ENCODE measurements around the gene R3HDML.
A peak's percentile ranks its signal among the peaks of the same experiment; 100 is the strongest.
"Not testable (repeated sequence)": the region's sequence is repeated elsewhere in the genome, so short reads cannot be mapped to it uniquely, and the experiment has no call there.

The R3HDML gene, protein sequence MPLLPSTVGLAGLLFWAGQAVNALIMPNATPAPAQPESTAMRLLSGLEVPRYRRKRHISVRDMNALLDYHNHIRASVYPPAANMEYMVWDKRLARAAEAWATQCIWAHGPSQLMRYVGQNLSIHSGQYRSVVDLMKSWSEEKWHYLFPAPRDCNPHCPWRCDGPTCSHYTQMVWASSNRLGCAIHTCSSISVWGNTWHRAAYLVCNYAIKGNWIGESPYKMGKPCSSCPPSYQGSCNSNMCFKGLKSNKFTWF

DNA sequence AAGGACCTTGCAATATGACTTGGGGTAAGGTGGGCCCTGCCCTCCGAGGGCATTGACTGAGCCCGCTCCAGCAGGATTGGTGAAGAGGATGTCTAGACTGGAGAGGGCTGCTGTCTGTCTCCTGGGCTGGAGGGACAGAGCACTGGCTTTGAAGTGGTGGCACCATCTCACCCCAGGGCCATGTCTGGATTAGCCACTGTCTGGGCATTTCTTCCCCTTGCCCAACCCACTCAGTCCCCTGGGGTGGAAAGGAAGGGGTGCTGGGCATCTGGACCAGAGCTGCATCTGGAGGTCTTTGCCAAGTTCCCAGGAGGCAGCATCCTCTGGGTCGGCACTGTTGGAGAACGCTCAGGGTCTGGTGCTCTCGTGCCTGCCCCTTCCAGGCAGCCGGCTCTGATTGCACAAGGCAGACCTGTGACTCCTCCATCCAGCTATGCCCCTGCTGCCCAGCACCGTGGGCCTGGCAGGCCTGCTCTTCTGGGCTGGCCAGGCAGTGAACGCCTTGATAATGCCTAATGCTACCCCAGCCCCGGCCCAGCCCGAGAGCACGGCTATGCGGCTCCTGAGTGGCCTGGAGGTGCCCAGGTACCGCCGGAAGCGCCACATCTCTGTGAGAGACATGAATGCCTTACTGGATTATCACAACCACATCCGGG, at the start of gene R3HDML:
R3HDML (plus strand) TSS at position 319 of the 656 bp plus-strand sequence; CDS start at position 434, 115 bp downstream.
- DNase-seq, result no peak

GRCh38 chr20:44287272-44288097, 49.4 kb upstream of the R3HDML start:
- DNase-seq, result no peak

GRCh38 chr20:44288252-44288651, 48.6 kb upstream of the R3HDML start:
- no peak for DNase-seq

- DNase-seq, result no peak
Measured at GRCh38 chr20:44291754-44292153, 45.1 kb upstream of the R3HDML start.

DNA sequence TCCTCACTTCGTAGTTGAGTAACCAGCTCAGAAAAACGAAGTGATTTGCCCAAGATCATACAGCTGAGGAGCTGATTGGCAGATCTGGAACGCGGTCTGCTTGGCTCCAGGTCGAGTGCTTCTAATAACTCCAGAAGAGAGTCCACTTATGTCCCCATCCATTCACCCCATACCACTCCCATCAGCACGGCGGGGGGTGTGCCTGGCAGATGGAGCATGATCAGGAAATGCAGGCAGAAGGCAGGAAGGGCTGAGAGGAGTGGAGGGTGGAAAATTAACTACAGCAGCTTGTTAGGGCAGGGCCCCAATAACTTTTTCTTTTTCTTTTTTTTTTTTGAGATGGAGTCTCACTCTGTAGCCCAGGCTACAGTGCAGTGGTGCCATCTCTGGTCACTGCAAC, 40.8 kb upstream of the R3HDML start:
- no peak for DNase-seq

DNA sequence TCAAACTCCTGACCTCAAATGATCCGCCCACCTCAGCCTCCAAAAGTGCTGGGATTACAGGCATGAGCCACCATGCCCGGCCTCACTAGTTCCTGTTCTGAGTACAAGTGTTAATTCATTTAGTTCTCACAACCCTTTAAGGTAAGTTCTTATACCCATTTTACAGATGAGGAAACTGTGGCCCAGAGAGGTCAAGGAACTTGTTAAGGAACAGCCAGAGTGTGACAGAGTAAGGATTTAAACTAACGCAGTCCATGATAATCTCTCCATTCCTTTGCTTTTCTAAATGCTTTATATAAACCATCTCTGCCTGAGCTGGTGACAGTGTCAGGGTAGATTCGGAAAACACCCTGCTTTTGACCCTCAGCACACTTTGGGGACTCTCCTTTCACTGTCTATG, 39.1 kb upstream of the R3HDML start:
- DNase-seq, result no peak

DNA sequence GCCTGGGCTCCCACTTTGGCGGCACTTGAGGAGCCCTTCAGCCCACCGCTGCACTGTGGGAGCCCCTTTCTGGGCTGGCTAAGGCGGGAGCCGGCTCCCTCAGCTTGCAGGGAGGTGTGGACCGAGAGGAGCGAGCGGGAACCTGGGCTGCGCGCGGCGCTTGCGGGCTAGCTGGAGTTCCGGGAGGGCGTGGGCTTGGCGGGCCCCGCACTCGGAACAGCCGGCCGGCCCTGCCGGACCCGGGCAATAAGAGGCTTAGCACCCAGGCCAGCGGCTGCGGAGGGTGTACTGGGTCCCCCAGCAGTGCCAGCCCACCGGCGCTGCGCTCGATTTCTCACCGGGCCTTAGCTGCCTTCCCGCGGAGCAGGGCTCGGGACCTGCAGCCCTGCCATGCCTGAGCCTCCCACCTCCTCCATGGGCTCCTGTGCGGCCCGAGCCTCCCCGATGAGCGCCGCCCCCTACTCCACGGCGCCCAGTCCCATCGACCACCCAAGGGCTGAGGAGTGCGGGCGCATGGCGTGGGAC, 37.8 kb upstream of the R3HDML start:
- DNase-seq, result not testable (repeated sequence)

DNA sequence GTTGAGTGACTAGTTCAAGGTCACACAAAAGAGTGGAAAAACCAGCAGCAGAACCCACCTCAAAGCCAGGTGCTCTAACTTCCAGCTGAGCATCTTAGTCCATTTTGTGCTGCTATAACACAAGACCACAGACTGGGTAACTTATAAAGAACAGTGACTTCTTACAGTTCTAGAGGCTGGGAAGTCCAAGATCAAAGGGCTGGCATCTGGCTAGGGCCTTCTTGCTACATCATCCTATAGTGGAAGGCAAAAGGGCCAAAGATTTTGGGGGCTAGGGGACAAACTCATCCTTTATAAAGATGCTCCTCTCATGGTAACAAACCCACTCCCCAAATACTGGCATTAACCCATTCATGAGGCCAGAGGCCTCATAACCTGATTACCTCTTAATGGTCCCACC, 35.6 kb upstream of the R3HDML start:
- DNase-seq, result no peak

DNA sequence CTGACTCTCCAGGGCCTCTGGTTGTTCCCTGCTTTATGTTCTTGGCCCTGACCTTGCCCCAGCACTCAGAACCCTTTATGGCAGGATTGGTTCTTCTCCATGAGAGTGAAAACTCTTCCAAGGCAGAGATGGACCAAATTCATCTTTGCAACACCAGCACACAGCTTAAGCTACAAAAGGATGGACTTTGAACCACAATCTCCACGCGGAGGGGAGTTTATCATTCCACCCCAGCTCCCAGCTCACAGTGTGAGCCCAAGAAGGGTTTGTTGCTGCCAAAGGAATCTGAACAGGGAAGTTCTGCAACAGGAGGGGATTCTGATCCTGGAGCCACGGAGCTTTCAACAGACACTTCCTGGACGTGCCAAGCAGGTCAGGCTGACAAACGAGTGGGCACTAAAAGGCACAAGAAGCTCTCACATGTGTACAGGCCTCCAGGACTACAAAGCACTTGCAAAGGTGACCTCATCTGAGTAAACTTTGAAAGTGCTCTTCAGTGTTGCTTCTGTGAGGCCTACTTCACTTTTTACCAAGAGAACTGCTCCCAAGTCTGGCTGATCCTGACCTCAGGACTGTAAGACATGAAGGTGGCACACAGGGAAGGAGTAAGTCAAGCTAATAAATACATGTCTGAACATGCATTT, 34.7 kb upstream of the R3HDML start:
- no peak for DNase-seq

DNA sequence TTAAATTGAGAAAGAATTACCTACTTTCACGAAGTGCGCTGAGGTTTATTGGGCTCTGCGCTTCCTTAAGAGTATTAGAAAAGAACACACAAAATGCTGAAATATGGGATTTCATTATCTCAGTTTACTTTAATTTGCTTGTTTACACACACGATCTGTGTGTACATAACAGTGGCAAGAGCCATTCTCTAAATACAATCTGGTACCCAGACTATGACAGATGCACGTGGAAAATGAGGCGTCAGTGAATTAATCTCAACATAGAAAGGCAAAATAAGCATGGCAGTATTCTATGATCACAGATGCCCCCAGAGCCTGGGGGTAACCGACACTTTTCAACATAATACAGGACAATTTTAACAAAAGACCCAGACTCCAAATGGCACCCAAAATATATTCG, 34.1 kb upstream of the R3HDML start:
- no peak for DNase-seq

- DNase-seq, result no peak
Measured at GRCh38 chr20:44304383-44304782, 32.5 kb upstream of the R3HDML start.

DNA sequence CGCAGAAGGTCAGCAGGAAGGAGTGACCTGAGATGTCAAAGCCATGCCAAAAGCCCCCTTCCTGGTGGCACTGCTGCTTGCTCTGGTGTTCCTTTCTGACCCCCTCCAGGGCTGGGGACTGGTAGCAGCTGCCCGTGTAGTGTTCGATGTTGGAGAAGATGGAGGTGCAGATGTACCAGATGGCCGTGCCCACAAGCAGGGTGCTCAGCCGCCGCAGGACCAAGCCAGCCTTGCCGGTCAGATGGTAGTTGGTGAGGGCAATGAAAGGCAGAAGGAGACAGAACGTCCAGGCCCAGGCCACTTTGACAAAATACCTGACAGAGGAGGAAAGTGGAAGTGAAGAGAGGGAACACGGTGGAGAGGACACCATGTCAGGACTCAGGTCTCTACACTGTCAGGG, 29.9 kb upstream of the R3HDML start:
- DNase-seq, result no peak

GRCh38 chr20:44309763-44310663, 26.8 kb upstream of the R3HDML start:
- no peak for DNase-seq

DNA sequence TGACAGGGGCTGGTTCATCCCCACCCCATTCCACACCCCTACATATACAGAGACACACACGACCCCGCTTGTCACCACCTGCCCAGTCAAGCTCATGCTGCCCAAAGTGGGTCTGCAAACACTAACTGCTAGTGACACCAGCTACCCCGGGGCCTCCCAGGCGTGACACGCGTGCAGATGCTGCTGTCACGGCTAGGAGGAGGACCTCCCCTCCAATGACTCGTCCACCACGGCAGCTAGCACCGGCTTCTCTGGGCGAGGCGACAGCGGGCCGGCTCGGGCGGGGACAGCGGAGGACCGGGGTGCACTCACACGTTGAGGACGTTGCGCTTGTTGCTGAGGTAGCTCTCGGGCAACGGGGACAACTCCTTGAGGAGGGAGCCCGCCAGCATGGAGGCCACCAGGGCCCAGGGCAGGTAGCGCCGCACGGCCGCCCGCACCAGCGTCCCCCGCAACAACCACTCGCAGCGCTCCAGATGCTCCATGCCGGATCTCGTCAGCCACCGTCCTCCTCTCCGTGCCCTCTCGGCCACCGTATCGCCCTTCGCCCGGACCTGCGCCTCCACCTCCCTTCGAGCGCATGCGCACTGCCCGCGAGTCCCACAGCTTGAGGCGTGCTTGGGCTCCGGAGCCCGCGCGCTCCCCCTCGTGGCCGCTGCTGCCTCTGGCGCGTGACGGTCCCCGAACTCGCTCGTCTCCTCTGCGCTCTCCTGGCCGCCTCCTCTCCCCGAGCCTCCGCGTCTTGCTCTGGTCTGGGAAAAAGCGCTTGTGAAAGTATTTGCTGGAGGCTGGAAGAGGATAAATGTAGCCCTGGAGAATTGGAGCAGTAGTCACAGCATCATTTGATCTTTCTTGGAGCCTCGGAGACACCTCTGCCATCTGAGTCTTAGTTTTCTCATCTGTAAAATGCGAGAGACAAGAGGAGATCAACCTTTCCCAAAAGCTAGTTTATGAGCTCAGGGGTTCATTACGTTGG, 25.9 kb upstream of the R3HDML start, which contains the start of gene FITM2:
FITM2 (minus strand) TSS at position 539 of the 976 bp plus-strand sequence; CDS start at position 485, 54 bp downstream.
- peak; percentile 95 to 98 for DNase-seq

DNA sequence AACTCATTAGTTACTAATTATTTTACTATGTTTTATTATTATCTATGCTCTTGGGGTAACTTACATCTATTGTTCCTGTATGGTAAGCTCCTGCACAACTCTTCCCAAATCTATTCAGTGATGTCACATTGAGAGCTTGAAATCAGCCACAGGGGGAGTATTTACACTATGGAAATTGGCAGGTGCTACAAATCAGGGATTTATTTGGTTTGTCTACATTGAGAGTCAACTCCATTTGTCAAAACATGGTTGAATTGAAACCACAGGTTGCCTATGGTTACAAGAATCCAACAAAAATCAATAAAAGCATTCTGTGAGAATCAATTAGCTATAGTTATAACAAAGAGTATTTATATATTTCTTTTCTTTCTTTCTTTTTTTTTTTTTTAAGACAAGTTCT, 22.0 kb upstream of the R3HDML start:
- peak in 1 of 2 experiments; percentile 11 for DNase-seq

GRCh38 chr20:44319839-44320422, 16.9 kb upstream of the R3HDML start:
- no peak for DNase-seq

DNA sequence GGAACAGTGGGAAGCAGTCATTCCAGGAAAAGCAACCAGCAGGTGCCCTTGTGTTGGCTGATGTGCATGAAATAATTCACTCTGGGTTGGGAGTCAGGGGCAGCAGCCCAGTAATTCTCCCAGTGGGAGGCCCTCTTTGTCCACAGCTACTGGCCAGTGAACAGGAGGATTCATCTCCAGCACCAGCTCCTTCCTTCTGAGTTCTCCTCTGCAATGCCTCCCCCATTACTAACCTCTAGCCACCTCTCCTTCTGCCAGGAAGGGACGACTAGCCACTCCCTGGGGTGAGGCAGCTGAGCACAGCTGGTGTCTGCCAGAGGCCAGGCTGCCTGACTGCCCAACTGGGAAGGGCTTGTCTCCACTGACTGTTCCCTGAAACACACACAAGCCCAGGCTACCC, 12.5 kb upstream of the R3HDML start:
- no peak for DNase-seq

GRCh38 chr20:44326391-44327159, 10.3 kb upstream of the R3HDML start:
- no peak for DNase-seq

DNA sequence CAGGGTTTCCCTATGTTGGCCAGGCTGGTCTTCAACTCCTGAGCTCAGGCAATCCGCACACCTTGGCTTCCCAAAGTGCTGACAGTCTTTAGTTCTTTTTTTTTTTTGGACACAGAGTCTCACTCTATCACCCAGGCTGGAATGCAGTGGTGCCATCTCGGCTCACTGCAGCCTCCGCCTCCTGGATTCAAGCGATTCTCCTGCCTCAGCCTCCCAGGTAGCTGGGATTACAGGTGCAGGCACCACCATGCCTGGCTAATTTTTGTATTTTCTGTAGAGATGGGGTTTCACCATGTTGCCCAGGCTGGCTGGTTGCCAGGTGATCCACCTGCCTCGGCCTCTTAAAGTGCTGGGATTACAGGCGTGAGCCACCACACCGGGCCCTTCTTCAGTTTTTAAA, 9.1 kb upstream of the R3HDML start:
- not testable (repeated sequence) for DNase-seq
